Measurements from ENCODE around the gene LLGL2. TPM values are rescaled to one million over a fixed set of nuclear protein-coding genes. Genes with fewer than 3 reads are reported as not detected.

LLGL2 gene
- total and polyA plus RNA-seq, 10 donors: 28.6 to 153 (median 80.0) TPM

GRCh38 chr17:75516255-75516618 lies 9.3 kb upstream of the LLGL2 start, which contains the start of gene TSEN54:
Gene TSEN54, plus strand, starts transcription at chr17:75516528. Its CDS starts 33 bp downstream, at chr17:75516561.
- Histone ChIP-seq H3K9me3 (no peaks in the 10 kb centered on the region), H3K36me3 (peaks cover 0 to 38% (median 16%) of the 10 kb centered on the region in 6 donors), H3K4me3 (peak within 1 kb of the TSS; percentile 70 to 99 (median 94)), H3K4me1 (peaks cover 8 to 79% (median 52%) of the 10 kb centered on the region in 6 donors), H3K27me3 (replicated peaks in 1 of 7) (peaks cover 0 to 18% (median 0%) of the 10 kb centered on the region in 7 donors), H3K27ac (peak within 1 kb of the TSS; percentile 60 to 90 (median 84))
- peak; percentile 99 for DNase-seq
- intact Hi-C loops (cut with DNase I; ENCODE audit: low total_unique reads): loop anchor here (5.0 to 10.0 kb wide), 2 partner anchors 71 to 91 kb away; partner anchors contain the start of gene MYO15B
- TF ChIP-seq, protein P1, sequence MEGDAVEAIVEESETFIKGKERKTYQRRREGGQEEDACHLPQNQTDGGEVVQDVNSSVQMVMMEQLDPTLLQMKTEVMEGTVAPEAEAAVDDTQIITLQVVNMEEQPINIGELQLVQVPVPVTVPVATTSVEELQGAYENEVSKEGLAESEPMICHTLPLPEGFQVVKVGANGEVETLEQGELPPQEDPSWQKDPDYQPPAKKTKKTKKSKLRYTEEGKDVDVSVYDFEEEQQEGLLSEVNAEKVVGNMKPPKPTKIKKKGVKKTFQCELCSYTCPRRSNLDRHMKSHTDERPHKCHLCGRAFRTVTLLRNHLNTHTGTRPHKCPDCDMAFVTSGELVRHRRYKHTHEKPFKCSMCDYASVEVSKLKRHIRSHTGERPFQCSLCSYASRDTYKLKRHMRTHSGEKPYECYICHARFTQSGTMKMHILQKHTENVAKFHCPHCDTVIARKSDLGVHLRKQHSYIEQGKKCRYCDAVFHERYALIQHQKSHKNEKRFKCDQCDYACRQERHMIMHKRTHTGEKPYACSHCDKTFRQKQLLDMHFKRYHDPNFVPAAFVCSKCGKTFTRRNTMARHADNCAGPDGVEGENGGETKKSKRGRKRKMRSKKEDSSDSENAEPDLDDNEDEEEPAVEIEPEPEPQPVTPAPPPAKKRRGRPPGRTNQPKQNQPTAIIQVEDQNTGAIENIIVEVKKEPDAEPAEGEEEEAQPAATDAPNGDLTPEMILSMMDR (IDR thresholded peaks at IDR 0.05 in 8 of 11, conservative IDR thresholded peaks at IDR 0.05 in 3 of 11): no peak
- peak in 2 of 3 donors; percentile 62 to 76 for TF ChIP-seq POLR2AphosphoS5 (IDR thresholded peaks at IDR 0.05)
- no peak for TF ChIP-seq POLR2A (IDR thresholded peaks at IDR 0.05)
- WGBS, 5 donors: 0 to 1% (median 0%) methylated on average over 24 to 45 of the region's 45 CpGs; no CpG with 5 or more reads in 1 of the 5 donors

DNA sequence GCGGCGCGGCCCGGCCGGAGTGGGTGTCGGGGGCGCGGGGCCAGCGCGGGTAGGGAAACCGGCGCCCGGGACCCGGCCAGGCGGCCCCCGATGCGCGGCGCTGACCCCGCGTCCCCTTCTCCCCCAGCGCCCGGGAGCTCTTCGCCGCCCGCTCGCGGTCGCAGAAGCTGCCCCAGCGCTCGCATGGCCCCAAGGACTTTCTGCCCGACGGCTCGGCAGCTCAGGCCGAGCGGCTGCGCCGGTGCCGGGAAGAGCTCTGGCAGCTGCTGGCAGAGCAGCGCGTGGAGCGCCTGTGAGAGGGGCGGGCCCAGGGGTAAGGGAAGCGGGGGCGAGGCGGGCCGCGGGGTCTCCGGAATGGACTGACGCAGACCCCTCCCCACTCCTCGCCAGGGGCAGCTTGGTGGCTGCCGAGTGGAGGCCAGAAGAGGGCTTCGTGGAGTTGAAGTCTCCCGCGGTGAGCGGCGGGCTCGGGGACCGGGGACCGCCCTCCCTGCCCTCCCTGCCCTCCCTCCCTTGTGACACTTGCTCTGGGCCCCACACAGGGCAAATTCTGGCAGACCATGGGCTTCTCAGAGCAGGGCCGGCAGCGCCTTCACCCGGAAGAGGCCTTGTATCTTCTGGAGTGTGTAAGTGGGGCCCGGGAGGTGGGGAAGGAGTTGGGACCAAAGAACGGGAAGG lies 8.7 kb upstream of the LLGL2 start:
- intact Hi-C loops (cut with DNase I; ENCODE audit: low total_unique reads): loop anchor here (5.0 to 10.0 kb wide), 2 partner anchors 71 to 92 kb away; partner anchors contain the start of gene MYO15B
- peaks cover 8 to 74% (median 50%) of the 10 kb centered on the region in 6 donors for H3K4me1 ChIP-seq
- no peak for TF ChIP-seq POLR2A (IDR thresholded peaks at IDR 0.05)
- no peak for TF ChIP-seq POLR2AphosphoS5 (IDR thresholded peaks at IDR 0.05)
- TF ChIP-seq, protein P1 (IDR thresholded peaks at IDR 0.05 in 8 of 11, conservative IDR thresholded peaks at IDR 0.05 in 3 of 11): no peak
- peaks cover 2 to 43% (median 21%) of the 10 kb centered on the region in 6 donors for H3K36me3 ChIP-seq
- DNase-seq: peak; percentile 91
- peaks cover 0 to 18% (median 0%) of the 10 kb centered on the region in 7 donors for H3K27me3 ChIP-seq (replicated peaks in 1 of 7)
- H3K4me3 ChIP-seq: peak overlapping the region; percentile 70 to 99 (median 94)
- 0 to 1% (median 0%) methylated on average over 32 to 65 of the region's 65 CpGs for WGBS, 5 donors
- no peaks in the 10 kb centered on the region for H3K9me3 ChIP-seq
- H3K27ac ChIP-seq: peak overlapping the region; percentile 59 to 90 (median 84)

DNA sequence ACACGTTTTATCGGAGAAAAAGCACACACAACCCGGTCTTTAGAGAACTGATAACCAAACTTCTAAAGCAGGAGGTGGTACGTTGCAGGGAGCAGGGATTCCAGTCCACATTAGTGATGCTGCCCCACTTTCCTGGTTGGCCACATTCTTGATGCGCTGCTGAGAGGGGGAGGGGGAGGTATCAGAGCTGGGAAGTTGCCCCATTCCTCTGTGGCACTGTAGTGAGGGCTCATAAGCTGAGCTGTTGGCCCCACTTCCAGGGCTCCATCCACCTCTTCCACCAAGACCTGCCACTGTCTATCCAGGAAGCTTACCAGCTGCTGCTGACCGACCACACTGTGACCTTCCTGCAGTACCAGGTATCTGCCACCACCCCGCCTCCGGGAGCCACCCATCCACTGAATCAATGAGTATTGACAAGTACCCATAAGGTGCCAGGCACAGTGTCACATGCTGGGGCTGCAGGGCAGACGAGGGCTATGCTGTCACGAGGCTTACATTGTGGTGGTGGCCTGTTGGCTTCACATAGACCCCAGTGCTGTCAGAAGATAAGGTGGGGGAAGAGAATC lies 8.1 kb upstream of the LLGL2 start:
- Histone ChIP-seq H3K27me3 (replicated peaks in 1 of 7) (peaks cover 0 to 18% (median 0%) of the 10 kb centered on the region in 7 donors), H3K36me3 (peaks cover 2 to 45% (median 27%) of the 10 kb centered on the region in 6 donors), H3K4me3 (peak overlapping the region; percentile 70 to 99 (median 94)), H3K27ac (peak overlapping the region in 7 of 8 donors; percentile 72 to 90 (median 84)), H3K4me1 (peaks cover 8 to 68% (median 48%) of the 10 kb centered on the region in 6 donors), H3K9me3 (no peaks in the 10 kb centered on the region)
- intact Hi-C loops (cut with DNase I; ENCODE audit: low total_unique reads): loop anchor here (5.0 to 10.0 kb wide), 2 partner anchors 70 to 93 kb away; partner anchors contain the start of gene MYO15B
- no peak for TF ChIP-seq POLR2AphosphoS5 (IDR thresholded peaks at IDR 0.05)
- TF ChIP-seq, protein P1 (IDR thresholded peaks at IDR 0.05 in 8 of 11, conservative IDR thresholded peaks at IDR 0.05 in 3 of 11): peak in 2 of 11 experiments; percentile 16 to 17
- peak; percentile 80 for DNase-seq
- whole genome bisulfite sequencing, 5 donors: 29 to 41% (median 38%) methylated on average over 10 of the region's 10 CpGs
